Measurements from ENCODE around the gene PGGT1B.

GRCh38 chr5:115227281-115227680, 35.4 kb downstream of the PGGT1B start:
- TF ChIP-seq EGR1 (IDR thresholded peaks at IDR 0.05) = no peak
- no peak for TF ChIP-seq TAF1 (IDR thresholded peaks at IDR 0.05; ENCODE audit: low read depth)
- no peak for TF ChIP-seq CREB1 (IDR thresholded peaks at IDR 0.05; ENCODE audit: low read depth)
- no peak for TF ChIP-seq EP300 (IDR thresholded peaks at IDR 0.05; ENCODE audit: borderline replicate concordance)
- TF ChIP-seq CEBPB (IDR thresholded peaks at IDR 0.05) = no peak

All from Ishikawa (cell line).